Measurements from ENCODE around the gene TRAPPC14. TPM values are rescaled to one million over a fixed set of nuclear protein-coding genes. Genes with fewer than 3 reads are reported as not detected.

TRAPPC14 gene
- total and polyA plus RNA-seq, 10 of the 15 experiments (the other 5 are each of a cell fraction or from before 2014, with no cell fraction given) = 0.21 to 24.7 (median 7.5) TPM

Small RNA genes within 50 kb of the gene (microRNA-seq; reads per million reads assigned to microRNA genes)
- not detected for gene MIR4658

Other genes starting within 250 kb of the TRAPPC14 start
Only the 7 nearest of the 20 such genes appear.
- 16.8 and 18.1 TPM in 2 replicates for gene TAF6, start 39.4 kb downstream of the TRAPPC14 start, total RNA-seq (2014; rRNA removed)
- 8.5 and 9.3 TPM in 2 replicates for gene TAF6, start 39.4 kb downstream of the TRAPPC14 start, total RNA-seq (2014; rRNA removed; fragmentation: Illumina TruSeq; extraction: Trizol)
- gene TAF6, start 39.4 kb downstream of the TRAPPC14 start, total RNA-seq (2021) = 42.1 and 47.1 TPM in 2 replicates
- 2.5 and 6.0 TPM in 2 replicates for gene TAF6, start 39.4 kb downstream of the TRAPPC14 start, polyA plus RNA-seq (2011; rRNA removed)
- 17.5 and 24.9 TPM in 2 replicates for gene TAF6, start 39.4 kb downstream of the TRAPPC14 start, polyA plus RNA-seq (2014; fragmentation: Illumina TruSeq; extraction: Trizol)
- gene TAF6, start 39.4 kb downstream of the TRAPPC14 start, polyA plus RNA-seq (2014; fragmentation: Nextera tagmentation; extraction: Ambion mirVana) = under 1 TPM; 0.27 to 0.29 TPM
- 15.8 and 24.5 TPM in 2 replicates for gene TAF6, start 39.4 kb downstream of the TRAPPC14 start, polyA plus RNA-seq (2014; rRNA removed)
- 10 to 100 TPM; 39.6 to 42.6 TPM for gene TAF6, start 39.4 kb downstream of the TRAPPC14 start, polyA plus RNA-seq (2016; fragmentation: Nextera tagmentation; extraction: Ambion mirVana)
- gene CNPY4, start 39.1 kb downstream of the TRAPPC14 start, total RNA-seq (2014; rRNA removed) = 5.5 and 7.4 TPM in 2 replicates
- 8.3 and 10.5 TPM in 2 replicates for gene CNPY4, start 39.1 kb downstream of the TRAPPC14 start, total RNA-seq (2014; rRNA removed; fragmentation: Illumina TruSeq; extraction: Trizol)
- gene CNPY4, start 39.1 kb downstream of the TRAPPC14 start, total RNA-seq (2021) = 6.6 and 6.7 TPM in 2 replicates
- gene CNPY4, start 39.1 kb downstream of the TRAPPC14 start, polyA plus RNA-seq (2011; rRNA removed) = 6.6 and 9.2 TPM in 2 replicates
- gene CNPY4, start 39.1 kb downstream of the TRAPPC14 start, polyA plus RNA-seq (2014; fragmentation: Illumina TruSeq; extraction: Trizol) = 9.1 and 10.5 TPM in 2 replicates
- 1 to 10 TPM; 2.5 to 3.7 TPM for gene CNPY4, start 39.1 kb downstream of the TRAPPC14 start, polyA plus RNA-seq (2014; fragmentation: Nextera tagmentation; extraction: Ambion mirVana)
- gene CNPY4, start 39.1 kb downstream of the TRAPPC14 start, polyA plus RNA-seq (2014; rRNA removed) = 8.3 and 9.0 TPM in 2 replicates
- 1 to 10 TPM; 6.0 to 7.0 TPM for gene CNPY4, start 39.1 kb downstream of the TRAPPC14 start, polyA plus RNA-seq (2016; fragmentation: Nextera tagmentation; extraction: Ambion mirVana)
- gene MBLAC1, start 31.8 kb downstream of the TRAPPC14 start, total RNA-seq (2014; rRNA removed) = 2.7 and 3.2 TPM in 2 replicates
- 0.64 and 0.94 TPM in 2 replicates for gene MBLAC1, start 31.8 kb downstream of the TRAPPC14 start, total RNA-seq (2014; rRNA removed; fragmentation: Illumina TruSeq; extraction: Trizol)
- gene MBLAC1, start 31.8 kb downstream of the TRAPPC14 start, total RNA-seq (2021) = 1.8 and 2.7 TPM in 2 replicates
- gene MBLAC1, start 31.8 kb downstream of the TRAPPC14 start, polyA plus RNA-seq (2011; rRNA removed) = 0.35 and 0.65 TPM in 2 replicates
- gene MBLAC1, start 31.8 kb downstream of the TRAPPC14 start, polyA plus RNA-seq (2014; fragmentation: Illumina TruSeq; extraction: Trizol) = 0.24 and 0.38 TPM in 2 replicates
- gene MBLAC1, start 31.8 kb downstream of the TRAPPC14 start, polyA plus RNA-seq (2014; fragmentation: Nextera tagmentation; extraction: Ambion mirVana) = under 1 TPM in 1 of 2 experiments, not detected in 1; 0.24 TPM
- gene MBLAC1, start 31.8 kb downstream of the TRAPPC14 start, polyA plus RNA-seq (2014; rRNA removed) = 2.3 and 3.1 TPM in 2 replicates
- 1 to 10 TPM; 2.4 TPM for gene MBLAC1, start 31.8 kb downstream of the TRAPPC14 start, polyA plus RNA-seq (2016; fragmentation: Nextera tagmentation; extraction: Ambion mirVana)
- gene LAMTOR4, start 9.8 kb downstream of the TRAPPC14 start, total RNA-seq (2014; rRNA removed) = 184 and 186 TPM in 2 replicates
- 106 and 111 TPM in 2 replicates for gene LAMTOR4, start 9.8 kb downstream of the TRAPPC14 start, total RNA-seq (2014; rRNA removed; fragmentation: Illumina TruSeq; extraction: Trizol)
- 165 and 171 TPM in 2 replicates for gene LAMTOR4, start 9.8 kb downstream of the TRAPPC14 start, total RNA-seq (2021)
- 104 and 204 TPM in 2 replicates for gene LAMTOR4, start 9.8 kb downstream of the TRAPPC14 start, polyA plus RNA-seq (2011; rRNA removed)
- 24.1 and 73.4 TPM in 2 replicates for gene LAMTOR4, start 9.8 kb downstream of the TRAPPC14 start, polyA plus RNA-seq (2014; fragmentation: Illumina TruSeq; extraction: Trizol)
- 100 to 1,000 TPM; 188 to 262 TPM for gene LAMTOR4, start 9.8 kb downstream of the TRAPPC14 start, polyA plus RNA-seq (2014; fragmentation: Nextera tagmentation; extraction: Ambion mirVana)
- 211 and 230 TPM in 2 replicates for gene LAMTOR4, start 9.8 kb downstream of the TRAPPC14 start, polyA plus RNA-seq (2014; rRNA removed)
- 100 to 1,000 TPM; 279 to 297 TPM for gene LAMTOR4, start 9.8 kb downstream of the TRAPPC14 start, polyA plus RNA-seq (2016; fragmentation: Nextera tagmentation; extraction: Ambion mirVana)
- gene GAL3ST4, start 9.9 kb upstream of the TRAPPC14 start, total RNA-seq (2014; rRNA removed) = 0.98 and 1.1 TPM in 2 replicates
- 0.83 and 1.1 TPM in 2 replicates for gene GAL3ST4, start 9.9 kb upstream of the TRAPPC14 start, total RNA-seq (2014; rRNA removed; fragmentation: Illumina TruSeq; extraction: Trizol)
- 1.3 and 2.0 TPM in 2 replicates for gene GAL3ST4, start 9.9 kb upstream of the TRAPPC14 start, total RNA-seq (2021)
- 0.66 and 1.2 TPM in 2 replicates for gene GAL3ST4, start 9.9 kb upstream of the TRAPPC14 start, polyA plus RNA-seq (2011; rRNA removed)
- gene GAL3ST4, start 9.9 kb upstream of the TRAPPC14 start, polyA plus RNA-seq (2014; fragmentation: Illumina TruSeq; extraction: Trizol) = 1.6 and 2.3 TPM in 2 replicates
- under 1 TPM; 0.29 to 0.55 TPM for gene GAL3ST4, start 9.9 kb upstream of the TRAPPC14 start, polyA plus RNA-seq (2014; fragmentation: Nextera tagmentation; extraction: Ambion mirVana)
- 2.8 TPM in 2 replicates for gene GAL3ST4, start 9.9 kb upstream of the TRAPPC14 start, polyA plus RNA-seq (2014; rRNA removed)
- gene GAL3ST4, start 9.9 kb upstream of the TRAPPC14 start, polyA plus RNA-seq (2016; fragmentation: Nextera tagmentation; extraction: Ambion mirVana) = 1 to 10 TPM; 4.9 to 6.1 TPM
- gene GPC2, start 18.7 kb upstream of the TRAPPC14 start, total RNA-seq (2014; rRNA removed) = 3.0 and 3.9 TPM in 2 replicates
- gene GPC2, start 18.7 kb upstream of the TRAPPC14 start, total RNA-seq (2014; rRNA removed; fragmentation: Illumina TruSeq; extraction: Trizol) = 0.85 and 0.92 TPM in 2 replicates
- gene GPC2, start 18.7 kb upstream of the TRAPPC14 start, total RNA-seq (2021) = 3.9 and 5.1 TPM in 2 replicates
- gene GPC2, start 18.7 kb upstream of the TRAPPC14 start, polyA plus RNA-seq (2011; rRNA removed) = 0.45 and 0.65 TPM in 2 replicates
- gene GPC2, start 18.7 kb upstream of the TRAPPC14 start, polyA plus RNA-seq (2014; fragmentation: Illumina TruSeq; extraction: Trizol) = 0.24 and 0.98 TPM in 2 replicates
- gene GPC2, start 18.7 kb upstream of the TRAPPC14 start, polyA plus RNA-seq (2014; fragmentation: Nextera tagmentation; extraction: Ambion mirVana) = under 1 TPM; 0.19 to 0.24 TPM
- 4.3 and 6.3 TPM in 2 replicates for gene GPC2, start 18.7 kb upstream of the TRAPPC14 start, polyA plus RNA-seq (2014; rRNA removed)
- gene GPC2, start 18.7 kb upstream of the TRAPPC14 start, polyA plus RNA-seq (2016; fragmentation: Nextera tagmentation; extraction: Ambion mirVana) = under 1 TPM; 0.48 to 0.68 TPM
- gene STAG3, start 19.2 kb upstream of the TRAPPC14 start, total RNA-seq (2014; rRNA removed) = 101 and 122 TPM in 2 replicates
- 123 and 133 TPM in 2 replicates for gene STAG3, start 19.2 kb upstream of the TRAPPC14 start, total RNA-seq (2014; rRNA removed; fragmentation: Illumina TruSeq; extraction: Trizol)
- 78.7 and 81.7 TPM in 2 replicates for gene STAG3, start 19.2 kb upstream of the TRAPPC14 start, total RNA-seq (2021)
- 73.0 and 90.4 TPM in 2 replicates for gene STAG3, start 19.2 kb upstream of the TRAPPC14 start, polyA plus RNA-seq (2011; rRNA removed)
- 178 and 192 TPM in 2 replicates for gene STAG3, start 19.2 kb upstream of the TRAPPC14 start, polyA plus RNA-seq (2014; fragmentation: Illumina TruSeq; extraction: Trizol)
- 100 to 1,000 TPM; 281 to 306 TPM for gene STAG3, start 19.2 kb upstream of the TRAPPC14 start, polyA plus RNA-seq (2014; fragmentation: Nextera tagmentation; extraction: Ambion mirVana)
- 112 and 153 TPM in 2 replicates for gene STAG3, start 19.2 kb upstream of the TRAPPC14 start, polyA plus RNA-seq (2014; rRNA removed)
- gene STAG3, start 19.2 kb upstream of the TRAPPC14 start, polyA plus RNA-seq (2016; fragmentation: Nextera tagmentation; extraction: Ambion mirVana) = 100 to 1,000 TPM; 112 to 116 TPM

Data from GM12878 (cell line).